ENCODE data around the gene ELP1.

Gene ELP1

DNA sequence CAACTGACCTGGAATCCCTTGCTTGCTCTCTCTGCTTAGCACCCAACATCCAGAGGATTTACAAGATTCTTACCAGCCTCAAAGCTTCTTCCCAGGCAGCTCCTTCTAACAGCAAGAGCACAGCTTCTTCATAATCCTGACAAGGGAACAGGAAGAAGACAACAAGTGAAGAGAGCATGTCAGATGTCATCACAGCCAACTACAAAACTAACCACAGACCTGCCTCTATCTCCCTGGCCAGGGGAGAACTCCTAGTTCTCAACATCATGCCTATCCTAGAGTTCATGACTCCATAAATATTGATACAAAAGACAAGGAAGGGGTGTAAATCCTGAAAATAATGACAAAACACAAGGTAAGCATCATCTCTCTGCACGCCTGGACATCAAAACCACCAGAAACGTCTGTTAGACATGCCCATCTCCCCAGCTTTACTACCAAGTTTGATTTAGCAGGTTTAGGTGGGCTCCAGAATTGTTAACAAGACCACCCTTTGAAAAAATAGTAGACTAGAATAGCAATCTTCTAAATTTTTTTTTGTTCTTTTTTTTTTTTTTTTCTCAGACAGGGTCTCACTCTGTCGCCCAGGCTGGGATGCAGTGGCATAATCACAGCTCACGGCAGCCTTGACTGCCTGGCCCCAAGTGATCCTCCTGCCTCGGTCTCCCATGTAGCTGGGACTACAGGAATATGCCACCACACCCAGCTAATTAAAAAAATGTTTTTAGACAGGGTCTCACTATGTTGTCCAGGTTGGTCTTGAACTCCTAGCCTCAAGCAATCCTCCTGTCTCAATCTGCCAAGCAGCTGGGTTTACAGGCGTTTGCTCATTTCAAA, 51.7 kb downstream of the ELP1 start:
- DNase-seq (ENCODE audit: low spot score), result no peak

- no peak for DNase-seq (ENCODE audit: low spot score)
These were observed 53.1 kb downstream of the ELP1 start for GRCh38 chr9:108880738-108881316.

DNA sequence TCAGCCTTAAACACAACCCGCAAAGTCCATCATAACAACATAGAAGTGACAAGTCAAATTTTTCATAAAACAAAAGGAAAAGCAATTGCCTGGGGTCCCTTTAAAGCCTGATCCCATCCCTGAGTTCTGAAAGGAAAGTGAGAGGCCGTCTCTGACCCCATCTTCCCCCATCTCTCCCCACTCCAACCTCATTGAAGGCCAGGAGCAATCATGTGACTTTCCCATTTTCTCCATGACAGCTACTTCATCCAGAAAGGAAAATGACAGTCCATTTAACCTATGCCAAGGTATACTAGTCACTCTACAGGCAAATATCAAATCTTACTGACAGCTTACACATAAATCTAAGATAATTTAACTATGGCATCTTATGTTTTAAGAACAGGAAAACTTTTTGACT, 56.4 kb downstream of the ELP1 start:
- no peak for DNase-seq (ENCODE audit: low spot score)

- no peak for DNase-seq (ENCODE audit: low spot score)
These were observed 57.5 kb downstream of the ELP1 start for GRCh38 chr9:108876425-108876824.

DNA sequence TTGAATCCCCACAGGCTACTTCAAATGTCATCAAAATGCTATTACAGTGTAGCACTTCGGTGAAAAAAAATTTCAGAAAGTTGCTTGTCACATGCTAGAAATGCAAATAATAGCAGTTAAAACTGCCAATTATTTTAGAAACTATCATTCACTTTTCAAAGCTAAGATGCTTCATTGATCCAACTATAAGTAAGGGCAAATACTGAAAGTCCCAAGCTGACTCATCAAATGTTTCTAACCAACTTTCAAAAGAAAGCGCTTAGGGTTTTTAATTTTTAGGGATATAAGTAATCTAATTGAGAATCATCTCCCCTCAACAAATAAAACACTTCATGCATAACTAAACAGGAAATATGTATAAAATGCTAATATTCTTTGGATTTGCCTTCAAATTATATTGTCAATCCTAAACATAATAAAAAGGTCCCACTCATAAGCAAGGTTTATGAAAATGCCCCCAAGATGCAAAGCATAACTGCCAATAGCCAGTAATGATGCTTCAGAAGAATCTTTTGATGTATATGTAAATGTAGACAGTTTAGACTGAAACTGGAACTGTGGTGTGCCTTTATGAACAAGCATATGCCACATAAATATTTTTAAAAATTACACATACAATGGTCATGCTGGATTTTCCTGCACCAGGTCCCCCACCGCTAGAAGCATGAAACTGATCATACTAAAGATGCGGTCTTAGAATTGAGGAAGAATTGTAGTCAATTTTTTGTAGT, 59.7 kb downstream of the ELP1 start:
- no peak for DNase-seq (ENCODE audit: low spot score)

GRCh38 chr9:108869092-108869725, 64.7 kb downstream of the ELP1 start:
- DNase-seq (ENCODE audit: low spot score), result no peak

GRCh38 chr9:108867829-108868228, 66.1 kb downstream of the ELP1 start:
- DNase-seq (ENCODE audit: low spot score), result no peak

DNA sequence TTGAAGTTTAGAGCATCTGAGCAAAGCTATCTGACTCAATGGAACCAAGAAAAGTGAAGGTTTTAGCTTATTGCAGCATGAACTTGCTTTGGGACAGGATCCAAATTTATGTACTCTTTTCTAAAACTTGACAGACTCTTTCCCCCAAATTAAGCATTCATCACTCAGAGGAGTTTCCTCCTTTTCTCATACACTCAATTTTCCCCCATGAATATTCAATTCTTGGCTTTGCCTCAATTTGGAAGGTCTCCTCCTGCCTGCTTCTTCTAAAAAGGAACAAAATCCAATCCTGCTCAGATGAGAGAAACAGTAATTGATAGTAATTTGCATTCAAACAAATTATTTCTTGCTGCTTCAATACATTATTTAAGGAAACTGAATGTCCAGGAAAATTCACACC, 66.8 kb downstream of the ELP1 start:
- DNase-seq (ENCODE audit: low spot score), result no peak

DNA sequence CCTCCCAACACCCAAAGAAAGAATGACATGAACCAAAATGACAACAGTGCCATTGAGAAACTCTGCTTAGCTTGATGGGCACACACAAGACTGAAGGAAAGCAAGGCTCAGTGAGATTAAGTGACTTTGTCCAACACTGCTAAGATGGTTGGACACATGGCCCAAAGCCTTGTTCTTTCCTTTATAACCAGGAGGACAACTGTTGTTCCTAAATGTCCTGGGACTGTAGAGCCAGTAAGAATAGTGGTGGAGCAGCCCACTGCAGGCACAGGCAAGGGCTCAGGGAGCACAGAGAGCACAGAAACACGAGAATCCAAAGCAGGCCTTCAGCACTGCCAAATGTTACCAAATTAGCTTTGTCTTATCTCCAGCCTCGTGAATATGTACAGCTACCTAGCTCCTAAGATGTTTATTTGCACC, 67.9 kb downstream of the ELP1 start:
- DNase-seq (ENCODE audit: low spot score), result no peak

DNA sequence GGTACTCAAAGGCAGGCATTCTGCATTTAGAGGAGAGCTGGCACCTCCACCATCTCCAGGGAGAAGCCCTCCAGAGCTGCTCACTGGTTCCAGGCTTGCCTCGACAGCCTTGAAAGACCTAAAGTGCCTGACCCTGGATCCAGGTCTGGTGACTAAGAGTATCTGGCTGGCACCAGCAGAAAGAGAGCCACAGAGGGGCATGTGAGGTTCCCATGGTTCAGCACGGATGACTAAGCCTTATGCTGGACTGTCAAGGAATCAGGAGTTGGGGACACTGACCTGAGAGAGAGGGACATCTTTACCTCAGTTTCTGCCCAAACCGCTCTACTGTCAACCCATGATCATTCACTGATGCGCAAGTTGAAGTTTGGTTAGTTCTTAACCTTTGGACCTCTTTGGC, 68.9 kb downstream of the ELP1 start:
- no peak for DNase-seq (ENCODE audit: low spot score)

- DNase-seq (ENCODE audit: low spot score), result no peak
These were observed 69.5 kb downstream of the ELP1 start for GRCh38 chr9:108864446-108864845.

DNA sequence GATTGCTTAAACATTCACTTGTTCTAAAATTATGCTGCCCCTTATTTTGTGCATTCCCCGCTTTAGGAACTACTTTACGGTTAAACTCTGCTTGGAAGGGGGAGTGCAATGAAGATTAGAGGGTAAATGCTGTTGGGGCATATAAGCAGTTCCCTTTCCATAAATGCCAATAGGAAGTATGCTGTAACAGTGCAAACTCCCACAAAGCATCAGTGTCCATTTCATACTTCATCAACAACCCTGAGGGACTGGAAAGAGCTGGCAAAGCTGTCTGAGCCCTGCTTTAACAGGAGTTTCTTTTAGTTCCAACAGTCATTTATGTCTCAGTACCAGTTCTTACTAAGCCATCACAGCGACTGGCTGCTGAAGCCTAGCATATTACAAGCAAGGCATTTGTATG, 70.0 kb downstream of the ELP1 start:
- no peak for DNase-seq (ENCODE audit: low spot score)

- DNase-seq (ENCODE audit: low spot score), result no peak
These were observed 71.9 kb downstream of the ELP1 start, which contains the start of gene ACTL7A for GRCh38 chr9:108861997-108862396. Gene ACTL7A (plus strand): TSS chr9:108862266. CDS start chr9:108862323, 57 bp downstream.

DNA sequence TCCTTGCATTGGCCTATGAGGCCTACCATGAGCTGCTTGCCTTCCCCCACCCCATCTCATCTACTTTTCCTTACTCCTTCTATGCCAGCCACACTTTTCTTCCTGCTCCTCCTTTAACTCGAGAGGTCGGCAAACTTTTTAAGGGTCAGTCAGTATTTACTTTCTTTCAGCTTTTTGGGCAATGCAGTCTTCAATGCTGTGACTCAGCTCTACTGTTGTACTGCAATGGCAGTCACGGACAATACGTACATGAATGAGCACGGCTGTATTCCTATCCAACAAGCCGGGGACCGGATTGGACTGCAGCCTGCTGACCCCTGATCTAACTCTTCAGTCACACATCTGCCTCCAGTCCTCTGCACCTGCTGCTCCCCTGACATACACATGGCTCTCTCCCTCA, 72.5 kb downstream of the ELP1 start:
- no peak for DNase-seq (ENCODE audit: low spot score)

- no peak for DNase-seq (ENCODE audit: low spot score)
These were observed 73.2 kb downstream of the ELP1 start for GRCh38 chr9:108860764-108861163.

DNA sequence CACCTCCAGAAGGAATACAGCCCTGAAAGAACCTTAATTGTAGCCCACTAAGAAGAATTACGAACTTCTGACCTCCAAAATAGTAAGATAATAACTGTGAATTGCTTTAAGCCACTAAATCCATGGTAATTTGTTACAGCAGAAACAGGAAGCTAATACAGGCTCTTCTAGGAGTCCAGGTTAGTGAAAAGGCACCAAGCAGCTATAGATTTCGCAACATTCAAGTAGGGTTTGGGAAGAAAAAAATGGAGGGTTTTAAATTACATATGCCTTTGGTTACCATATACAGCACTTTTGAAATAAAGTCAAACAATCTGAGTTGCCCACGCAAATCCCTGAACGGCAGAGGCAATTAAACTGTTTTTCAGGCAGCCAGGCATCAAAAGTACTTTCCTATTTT, 73.6 kb downstream of the ELP1 start:
- DNase-seq (ENCODE audit: low spot score), result no peak

DNA sequence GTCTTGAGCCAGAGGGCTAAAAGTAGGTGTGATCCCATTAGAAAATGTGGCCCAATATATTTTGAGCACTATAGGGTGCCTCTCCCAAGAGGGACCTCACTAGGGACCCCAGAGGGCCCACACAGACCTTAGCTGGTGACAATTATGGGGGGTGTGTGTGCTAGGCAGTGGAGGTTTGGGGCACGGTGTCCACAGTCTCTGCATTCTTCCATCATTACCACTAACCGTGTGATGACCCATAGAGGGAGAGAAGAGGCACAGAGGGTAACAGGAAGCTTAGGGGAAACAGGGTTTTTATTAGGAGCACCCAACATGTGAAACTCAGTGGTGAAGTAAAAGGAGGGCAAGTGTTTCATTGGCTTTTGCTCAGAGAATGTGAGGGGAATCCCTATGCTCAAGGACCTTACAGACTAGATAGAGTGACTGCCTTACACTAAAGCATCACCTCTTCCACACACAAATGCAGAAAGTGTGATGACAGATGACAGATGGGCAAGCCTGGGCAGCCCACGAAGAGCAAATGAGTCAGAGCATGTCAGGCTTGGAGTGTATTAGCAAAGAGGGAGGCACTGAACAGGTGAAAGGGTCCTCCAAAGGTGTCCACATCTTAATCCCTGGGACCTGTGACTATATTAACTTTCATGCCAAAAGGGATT, 74.3 kb downstream of the ELP1 start:
- DNase-seq (ENCODE audit: low spot score), result no peak

- no peak for DNase-seq (ENCODE audit: low spot score)
These were observed 76.4 kb downstream of the ELP1 start for GRCh38 chr9:108857572-108857971.

DNA sequence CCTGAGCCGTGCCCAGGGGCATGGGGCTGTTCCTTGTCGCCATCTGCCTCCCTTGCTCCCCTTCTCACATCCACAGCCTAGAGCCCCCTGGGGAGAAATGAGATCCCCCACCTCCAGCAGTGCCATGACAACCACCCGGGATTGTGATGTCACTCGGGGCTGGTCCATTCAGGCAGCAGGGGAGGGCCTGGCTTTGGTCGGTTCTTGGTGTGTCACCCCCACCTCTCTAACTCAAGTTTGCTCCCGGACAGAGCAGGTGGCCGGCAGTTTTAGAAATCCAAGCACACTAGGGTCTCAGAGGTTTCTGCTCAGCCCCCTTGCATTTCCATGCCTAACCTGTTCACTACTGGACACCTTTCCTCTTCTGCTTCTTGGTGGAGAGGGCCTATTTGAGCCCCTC, 78.0 kb downstream of the ELP1 start, which contains the start of gene ACTL7B:
TSS of gene ACTL7B (minus strand) at position 99 of the 400 bp plus-strand sequence. CDS start at position 43, 56 bp downstream.
- no peak for DNase-seq (ENCODE audit: low spot score)

GRCh38 chr9:108855529-108855886, 78.4 kb downstream of the ELP1 start:
- DNase-seq (ENCODE audit: low spot score), result no peak

GRCh38 chr9:108854641-108855528, 79.0 kb downstream of the ELP1 start:
- no peak for DNase-seq (ENCODE audit: low spot score)
